Stimulated activated CD4-positive, alpha-beta T cell treated with anti-CD3 and anti-CD28 coated beads, TNF-alpha, amount 100 ng/mL, for 4 hours (primary cell): ENCODE measurements around the gene PRR5.
A peak's percentile ranks its signal among the peaks of the same experiment; 100 is the strongest.
"Not testable (repeated sequence)": the region's sequence is repeated elsewhere in the genome, so short reads cannot be mapped to it uniquely, and the experiment has no call there.

Experiments
- DNase-seq, 3 experiments: peaks; one replicate each; pipeline ENCODE4 v3.0.0-alpha.2; 2020; ENCODE audit warnings: low read depth in 3 of 3

Gene PRR5

DNA sequence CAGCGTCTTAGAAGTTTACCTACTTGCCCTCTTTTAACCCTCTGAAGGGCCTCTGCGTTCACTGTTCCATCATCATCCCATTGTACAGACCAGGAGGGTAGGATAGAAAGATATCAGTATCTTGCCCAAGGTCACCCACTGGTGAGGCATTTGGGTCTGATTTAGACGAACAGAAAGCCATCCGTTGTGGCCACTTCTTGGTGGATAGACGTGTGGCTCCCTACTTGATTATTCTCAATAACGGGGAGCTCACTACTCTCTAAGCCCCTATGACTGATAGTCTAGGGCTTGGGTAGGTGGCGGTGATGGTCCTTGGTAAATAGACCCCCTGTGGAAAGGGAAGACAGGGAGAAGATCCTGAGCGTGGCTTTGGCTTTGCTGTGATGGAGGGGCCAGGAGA lies 28.6 kb upstream of the PRR5 start:
- DNase-seq = no peak

DNA sequence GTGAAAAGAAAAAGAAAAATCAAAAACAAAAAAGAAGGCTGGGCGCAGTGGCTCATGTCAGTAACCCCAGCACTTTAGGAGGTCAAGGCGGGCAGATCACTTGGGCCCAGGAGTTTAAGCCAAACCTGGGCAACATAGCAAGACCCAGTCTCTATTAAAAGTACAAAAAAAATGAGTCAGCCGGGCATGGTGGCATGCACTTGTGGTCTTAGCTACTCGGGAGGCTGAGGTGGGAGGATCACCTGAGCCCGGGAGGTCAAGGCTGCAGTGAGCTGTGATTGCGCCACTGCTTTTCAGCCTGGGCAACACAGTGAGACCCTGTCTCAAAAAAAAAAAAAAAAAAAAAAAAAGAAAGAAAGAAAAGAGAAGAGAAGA lies 26.0 kb upstream of the PRR5 start:
- not testable (repeated sequence) for DNase-seq

DNA sequence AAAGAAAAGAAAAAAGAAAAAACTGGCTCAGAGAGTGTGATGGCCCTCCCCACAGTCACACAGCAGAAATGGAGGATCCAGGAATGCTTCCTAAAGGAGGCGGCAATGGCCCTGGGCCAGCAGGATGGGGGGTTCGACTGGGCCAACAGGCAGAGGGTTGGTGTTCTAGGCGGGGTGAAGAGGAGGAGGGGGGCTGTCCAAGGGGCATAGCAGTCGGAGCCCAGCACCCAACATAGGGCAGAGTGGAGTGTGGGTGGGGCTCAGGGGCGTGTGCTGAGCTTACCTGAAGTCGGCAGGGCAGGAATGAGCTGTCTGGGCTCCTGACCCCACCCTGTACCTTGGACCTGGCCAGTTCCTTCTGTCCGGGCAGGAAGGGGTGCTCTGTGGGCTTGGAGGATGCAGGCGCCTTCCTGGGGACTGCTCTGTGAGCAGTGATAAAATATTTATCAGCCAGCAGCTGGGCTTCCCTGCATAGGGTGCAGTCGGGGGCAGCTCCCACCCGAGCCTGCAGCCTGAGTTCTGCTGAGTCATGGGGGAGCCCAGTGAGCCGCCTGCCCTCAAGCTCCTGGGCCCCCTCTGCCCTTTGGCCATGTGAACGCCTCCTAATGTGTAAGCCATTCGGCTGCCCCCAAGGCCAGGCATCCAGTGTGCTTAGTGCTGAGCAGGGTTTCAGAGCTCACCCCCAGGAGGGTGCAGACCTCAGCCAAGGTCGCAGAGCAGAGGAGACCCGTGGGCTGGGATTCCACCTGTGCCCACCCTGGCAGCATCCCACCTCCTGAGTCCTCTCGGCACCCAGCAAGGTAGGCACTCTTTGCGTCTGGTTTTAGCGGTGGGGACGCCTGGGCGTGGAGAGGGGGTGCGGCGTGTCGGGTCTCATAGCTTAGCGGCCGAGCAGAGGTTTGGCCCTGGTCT lies 25.3 kb upstream of the PRR5 start:
- no peak for DNase-seq

DNA sequence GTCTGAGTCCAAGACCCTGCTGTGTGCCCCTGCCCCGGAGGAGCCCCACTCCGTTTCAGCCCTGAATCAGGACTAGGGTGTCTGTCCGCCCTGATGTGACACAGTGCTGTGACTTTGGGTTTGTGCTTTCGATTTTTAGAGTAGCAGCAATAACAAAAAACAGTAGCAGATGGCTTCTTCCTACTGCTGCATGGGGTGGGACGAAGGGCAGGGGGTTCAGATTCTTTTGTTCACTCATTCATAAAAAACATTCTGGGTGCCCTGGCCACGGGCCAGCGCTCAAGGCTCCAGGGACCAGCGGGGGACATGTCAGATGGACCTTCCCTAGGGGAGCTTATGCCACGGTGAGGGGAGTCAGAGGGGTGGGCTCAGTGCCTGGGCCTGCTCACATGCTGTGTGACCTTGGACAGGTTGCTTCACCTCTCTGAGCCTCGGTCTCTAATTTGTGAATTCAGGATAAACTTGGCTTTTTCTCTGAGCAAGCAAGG lies 24.6 kb upstream of the PRR5 start:
- no peak for DNase-seq

DNA sequence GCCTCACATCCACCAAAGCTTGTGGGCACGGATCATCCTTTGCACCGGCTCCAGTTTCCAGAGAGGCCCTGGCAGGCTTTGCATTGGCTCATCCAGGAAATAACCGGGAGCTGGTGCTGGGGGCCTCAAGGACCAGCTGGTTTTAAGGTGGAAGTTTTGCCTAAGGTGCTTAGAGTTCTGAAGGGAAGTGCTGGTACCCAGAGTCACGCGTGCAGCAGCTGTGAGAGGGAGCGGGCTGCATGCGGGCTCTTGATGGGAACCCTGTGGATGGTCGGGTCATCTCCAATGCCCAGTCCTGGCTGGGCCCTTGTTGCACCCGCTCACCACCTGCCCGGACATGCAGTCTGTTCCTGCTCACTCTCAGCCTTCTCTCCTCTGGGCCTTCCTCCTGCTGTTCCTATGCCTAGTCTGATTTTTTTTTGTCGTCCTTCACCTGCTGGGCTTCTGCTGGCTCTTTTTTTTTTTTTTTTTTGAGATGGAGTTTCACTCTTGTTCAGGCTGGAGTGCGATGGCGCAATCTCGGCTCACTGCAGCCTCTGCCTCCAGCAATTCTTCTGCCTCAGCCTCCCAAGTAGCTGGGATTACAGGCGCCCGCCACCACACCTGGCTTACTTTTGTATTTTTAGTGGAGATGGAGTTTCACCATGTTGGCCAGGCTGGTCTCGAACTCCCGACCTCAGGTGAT lies 24.0 kb upstream of the PRR5 start:
- no peak for DNase-seq

DNA sequence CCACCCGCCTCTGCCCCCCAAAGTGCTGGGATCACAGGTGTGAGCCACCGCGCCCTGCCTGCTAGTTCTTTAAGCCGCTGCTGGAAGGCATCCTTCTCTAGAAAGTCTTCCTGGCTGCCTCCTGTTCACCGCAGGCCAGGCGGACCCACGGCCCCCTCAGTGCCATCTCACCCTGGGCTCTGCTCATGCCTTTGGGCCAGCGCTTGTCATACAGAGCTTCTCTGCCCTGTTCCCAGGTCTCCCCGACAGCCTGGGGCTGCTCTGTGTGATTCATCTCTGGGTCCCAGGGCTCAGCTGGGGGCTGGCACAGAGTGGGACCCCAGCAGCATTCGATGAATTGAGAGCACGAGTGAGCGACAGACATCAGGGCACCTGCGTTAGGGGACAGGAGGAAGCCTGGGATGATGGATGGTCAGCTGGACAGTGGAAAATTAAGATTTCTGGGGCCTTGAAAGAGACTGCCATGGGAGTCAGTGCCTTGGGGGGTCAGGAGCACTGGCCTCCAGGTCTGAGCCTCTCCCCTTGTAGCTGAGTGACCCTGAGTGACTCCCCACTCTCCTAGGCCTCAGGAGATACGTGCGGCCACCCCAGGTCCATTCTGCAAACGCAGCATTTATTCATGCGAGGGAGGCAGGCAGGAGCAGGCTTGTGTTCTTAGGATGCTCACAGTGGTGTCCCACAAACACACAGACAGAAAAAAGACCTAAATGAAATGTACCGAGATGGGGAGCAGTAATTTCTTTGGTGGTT lies 23.3 kb upstream of the PRR5 start:
- DNase-seq = no peak

DNA sequence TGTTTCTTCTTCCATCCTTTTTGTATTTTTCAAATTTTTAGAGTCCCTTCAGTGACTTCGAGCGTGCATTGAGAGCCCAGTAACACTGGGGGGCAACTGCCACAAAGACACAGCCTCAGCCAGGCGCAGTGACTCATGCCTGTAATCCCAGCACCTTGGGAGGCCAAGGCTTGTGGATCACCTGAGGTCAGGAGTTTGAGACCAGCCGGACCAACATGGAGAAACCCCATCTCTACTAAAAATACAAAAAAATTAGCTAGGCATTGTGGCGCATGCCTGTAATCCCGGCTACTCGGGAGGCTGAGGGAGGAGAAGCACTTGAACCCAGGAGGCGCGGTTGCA lies 22.7 kb upstream of the PRR5 start:
- DNase-seq = not testable (repeated sequence)

DNA sequence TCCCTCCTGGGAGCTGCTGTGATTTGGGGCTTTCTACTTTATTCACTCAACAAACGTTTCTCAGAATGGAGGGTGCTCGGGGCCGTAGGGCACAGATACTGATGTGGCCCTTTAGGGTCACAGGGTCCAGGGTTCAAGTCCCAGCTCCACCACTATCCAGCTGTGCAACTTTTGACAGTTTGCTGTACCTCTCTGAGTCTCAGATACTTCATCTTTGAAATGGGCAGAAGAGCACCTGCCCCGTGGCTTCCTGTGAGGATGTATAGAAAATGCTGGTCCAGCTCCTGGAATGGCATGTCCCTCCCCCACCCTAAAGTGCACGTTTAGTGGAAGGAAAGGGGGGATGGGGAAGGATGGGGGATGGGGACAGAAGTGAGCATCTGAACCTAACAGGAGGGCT lies 21.9 kb upstream of the PRR5 start:
- DNase-seq = no peak

DNA sequence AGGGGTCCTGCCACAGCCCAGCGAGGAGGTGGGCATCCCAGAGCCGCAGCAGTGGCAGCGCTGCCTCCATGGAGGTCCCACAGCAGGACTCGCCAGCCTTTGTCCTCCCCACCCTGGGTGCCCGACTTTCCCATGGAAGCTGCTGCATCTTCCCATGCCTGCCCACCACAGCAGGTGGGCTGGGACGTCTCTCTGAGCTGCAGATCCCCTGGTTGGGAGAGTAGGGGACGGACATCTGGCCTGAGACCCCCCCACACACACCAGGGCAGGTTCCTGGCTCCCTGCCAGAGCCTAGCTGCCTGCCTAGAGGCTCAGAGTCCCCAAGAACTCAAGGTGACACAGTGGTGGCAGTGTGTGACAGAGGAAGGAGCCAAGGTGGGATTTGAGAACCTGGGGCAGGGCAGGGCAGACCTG lies 21.5 kb upstream of the PRR5 start:
- DNase-seq = no peak

DNA sequence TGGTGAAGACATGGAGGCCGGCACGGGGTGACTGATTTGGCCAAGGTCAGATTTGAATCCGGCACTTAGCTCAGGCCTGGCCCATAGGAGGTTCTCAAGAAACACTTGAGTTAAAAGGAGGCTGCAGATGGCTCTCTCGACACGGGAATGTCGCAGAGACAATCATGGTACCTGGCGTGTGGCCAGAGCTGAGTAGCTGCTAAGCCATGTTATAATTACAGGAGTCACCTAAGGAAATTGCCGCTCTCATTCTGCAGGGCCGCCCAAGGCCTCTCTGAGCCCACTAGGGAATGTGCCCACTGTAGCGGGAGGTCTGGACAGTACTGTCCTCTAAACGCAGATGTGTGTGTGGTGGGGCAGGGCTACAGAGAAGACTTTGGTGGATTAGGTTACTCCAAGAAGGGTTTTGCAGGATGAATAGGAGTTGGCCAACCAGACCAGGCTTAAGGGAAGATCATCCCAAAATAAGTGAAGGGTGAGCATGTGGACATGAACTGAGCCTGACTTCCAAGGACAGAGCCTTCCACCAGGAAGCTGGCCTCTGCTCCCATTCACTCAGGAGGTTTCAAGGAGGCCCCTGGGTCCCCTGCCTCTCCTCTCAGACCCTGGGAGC lies 19.3 kb upstream of the PRR5 start:
- no peak for DNase-seq

DNA sequence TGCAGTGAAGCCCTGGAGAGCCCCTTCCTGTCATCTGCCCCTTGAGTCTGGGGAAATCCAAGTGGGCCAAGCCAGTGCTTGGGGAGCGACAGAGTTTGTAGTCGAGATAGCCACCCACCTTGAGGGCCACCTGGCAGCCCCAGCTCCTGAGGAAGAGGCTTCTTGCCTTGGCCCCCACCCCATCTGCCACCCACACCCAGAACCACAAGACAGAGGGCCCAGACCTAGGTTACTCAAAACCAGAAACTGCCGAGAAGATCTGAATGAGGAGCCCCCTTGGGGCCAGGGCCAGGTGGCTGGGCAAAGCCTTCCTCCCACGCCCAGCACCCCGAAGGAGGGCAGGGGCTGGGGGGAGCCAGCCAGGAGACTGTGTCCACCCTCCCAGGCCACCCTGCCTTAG lies 18.8 kb upstream of the PRR5 start:
- DNase-seq = no peak

DNA sequence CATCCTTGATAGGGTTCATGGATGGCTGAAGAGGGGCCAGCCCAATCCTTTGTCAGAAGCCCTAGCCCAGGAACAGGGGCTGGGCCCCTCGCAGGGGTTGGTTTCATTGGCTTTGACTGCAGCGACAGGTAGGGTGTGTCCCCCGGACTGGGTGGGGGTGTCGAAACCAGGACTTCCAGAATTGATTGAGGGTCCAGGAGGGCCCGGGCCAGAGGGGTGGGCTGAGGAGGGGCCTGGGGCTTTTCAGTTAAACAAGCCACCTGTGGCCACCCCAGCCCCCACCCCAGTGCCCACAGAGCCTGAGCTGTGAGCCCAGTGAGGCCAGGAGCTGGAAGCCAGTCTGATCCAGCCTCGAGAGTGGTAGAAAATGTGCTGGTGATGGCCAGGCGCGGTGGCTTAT lies 18.1 kb upstream of the PRR5 start:
- no peak for DNase-seq

DNA sequence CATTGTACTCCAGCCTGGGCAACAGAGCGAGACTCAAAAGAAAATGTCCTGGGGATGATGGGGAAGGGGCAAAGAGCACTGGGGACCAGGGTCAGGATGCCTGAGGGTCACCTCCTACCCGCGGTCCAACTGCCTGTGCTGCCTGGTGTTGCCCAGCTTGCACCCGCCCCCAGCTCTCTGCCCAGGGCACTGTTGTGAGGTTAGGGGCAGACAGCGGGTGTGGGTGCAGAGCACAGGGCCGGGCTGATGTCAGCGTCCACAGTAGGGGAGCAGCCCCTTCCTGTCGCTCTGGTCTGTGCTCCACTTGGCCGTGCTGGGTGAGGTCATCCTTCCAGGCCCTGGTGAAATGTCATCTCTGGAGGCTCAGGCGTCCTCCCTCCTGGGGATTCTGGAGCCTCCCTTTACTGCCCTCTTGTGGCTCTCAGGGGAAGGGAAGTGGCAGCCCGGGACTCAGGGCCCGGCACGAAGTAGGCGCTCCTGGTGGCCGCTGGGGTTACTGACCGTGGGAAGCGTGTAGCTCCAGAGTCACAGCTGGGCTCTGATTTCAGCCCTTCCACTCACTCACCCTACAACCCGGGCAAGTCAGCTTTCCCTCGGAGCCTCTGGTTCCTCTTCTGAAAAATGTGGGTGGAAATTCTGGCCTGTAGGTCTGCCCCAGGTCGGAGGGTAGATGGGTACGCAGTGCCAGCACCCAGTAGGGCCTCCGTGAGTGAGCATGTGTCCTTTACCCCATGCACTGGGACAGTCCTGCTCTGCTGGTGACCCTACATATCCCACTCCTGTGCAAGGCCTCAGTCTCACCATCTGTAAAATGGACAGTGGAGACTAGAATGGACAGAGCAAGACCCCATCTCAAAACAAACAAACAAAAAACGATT lies 17.3 kb upstream of the PRR5 start:
- peak; percentile 50 to 68 (median 58) for DNase-seq

DNA sequence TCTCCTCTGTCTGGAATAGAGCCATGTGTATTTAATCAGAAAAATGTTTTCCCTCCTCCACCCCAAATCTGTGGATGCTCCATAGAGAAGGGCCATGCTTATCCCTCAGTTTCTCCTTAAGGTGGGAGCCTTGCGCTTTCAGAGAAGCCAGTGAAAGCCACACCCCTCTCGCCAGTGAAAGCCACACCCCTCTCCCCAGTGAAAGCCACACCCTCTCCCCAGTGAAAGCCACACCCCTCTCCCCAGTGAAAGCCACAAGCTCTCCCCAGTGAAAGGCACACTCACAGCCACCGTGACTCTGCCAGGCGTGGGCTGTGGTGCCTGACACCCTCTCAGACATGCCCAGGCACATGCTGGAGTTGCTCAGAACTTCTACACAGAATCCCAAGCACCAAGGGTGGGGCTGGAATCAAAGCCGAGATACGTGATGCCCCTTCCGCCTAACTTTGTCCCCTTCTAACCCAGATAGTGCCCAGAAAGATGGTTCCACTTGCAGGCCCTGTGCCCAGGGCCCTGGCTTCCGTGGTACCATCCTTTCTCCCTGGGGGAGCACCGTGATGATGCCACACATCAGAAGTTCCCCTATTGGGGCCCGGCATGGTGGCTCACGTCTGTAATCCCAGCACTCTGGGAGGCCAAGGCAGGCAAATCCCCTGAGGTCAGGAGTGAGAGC lies 16.5 kb upstream of the PRR5 start:
- peak; percentile 54 to 80 (median 80) for DNase-seq

DNA sequence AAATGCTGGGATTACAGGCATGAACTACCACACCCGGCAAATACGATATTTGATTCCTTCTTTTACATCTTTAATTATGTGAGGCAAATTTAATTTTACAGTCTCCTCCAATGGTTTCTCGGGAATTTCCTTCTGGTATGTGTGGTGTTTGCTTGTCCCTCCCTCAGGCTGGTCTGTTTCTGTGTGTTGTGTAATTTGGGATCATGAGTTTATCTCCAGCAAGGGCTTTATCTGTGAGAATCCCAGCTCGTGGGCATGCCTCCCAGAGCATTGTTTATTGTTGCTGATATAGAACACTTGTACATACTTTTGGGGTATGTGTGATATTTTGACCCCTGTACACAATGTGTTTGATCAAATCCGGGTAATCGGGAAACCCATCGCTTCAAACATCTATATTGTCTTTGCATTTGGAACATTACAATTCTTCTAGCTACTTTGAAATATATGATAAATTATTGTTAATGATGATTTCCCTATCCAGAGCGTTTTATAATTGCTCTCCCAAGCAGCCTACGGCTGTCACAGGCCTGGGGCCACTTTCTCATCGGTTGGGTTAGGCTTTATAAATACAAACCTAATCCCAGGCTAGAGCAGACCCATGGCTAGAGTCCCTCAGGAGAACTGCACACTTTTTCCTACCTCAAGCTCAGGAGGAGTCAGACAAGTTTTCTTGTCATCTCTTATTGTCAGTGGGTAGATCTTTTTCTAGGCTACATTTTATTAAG lies 15.0 kb upstream of the PRR5 start:
- no peak for DNase-seq

DNA sequence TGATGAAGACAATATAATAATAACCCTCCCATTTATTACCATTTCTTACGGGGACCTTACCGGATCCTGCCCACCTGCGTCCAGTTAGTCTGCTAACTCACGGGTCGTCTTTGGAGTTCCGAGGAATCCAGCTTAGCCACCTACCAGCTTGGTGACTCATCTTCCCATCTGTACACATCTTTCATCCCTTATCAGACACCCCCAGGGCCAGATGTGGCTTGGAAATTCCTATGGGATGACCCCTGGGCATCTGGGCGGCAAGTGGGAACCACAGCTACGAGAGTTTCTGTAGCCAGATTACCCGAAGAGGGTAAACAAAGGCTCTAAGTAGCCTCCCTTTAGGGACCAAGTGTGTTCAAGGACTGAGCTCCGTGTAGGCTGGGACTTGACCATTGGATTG lies 12.8 kb upstream of the PRR5 start:
- no peak for DNase-seq

DNA sequence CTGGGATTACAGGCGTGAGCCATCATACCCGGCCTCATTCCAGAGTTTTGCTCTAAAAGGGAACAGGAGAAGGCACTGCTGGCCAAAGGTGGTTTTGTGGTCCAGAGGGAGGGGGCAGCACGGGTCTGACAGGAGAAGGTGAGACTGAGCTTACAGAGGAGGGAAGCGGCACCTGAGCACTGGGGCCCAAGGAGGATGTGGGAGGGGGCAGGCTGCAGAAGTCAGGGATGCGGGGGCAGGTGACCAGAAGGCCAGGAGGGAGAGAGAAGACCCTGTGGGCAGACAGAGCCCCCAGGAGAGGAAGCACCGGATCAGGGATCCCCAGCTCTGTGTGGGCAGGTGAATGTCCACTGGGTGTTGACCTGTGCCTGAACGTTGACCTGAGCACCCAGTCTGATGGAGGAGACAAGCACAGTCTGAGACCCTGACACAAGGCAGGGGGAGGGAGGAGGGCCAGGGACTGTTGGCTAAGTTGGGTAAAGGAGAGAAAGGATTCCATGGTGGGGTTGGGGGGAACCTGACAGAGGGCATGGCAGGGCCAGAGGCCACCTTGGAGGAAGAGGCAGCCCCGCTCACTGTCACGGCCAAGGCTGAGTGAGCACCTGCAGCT lies 12.0 kb upstream of the PRR5 start:
- DNase-seq = no peak

DNA sequence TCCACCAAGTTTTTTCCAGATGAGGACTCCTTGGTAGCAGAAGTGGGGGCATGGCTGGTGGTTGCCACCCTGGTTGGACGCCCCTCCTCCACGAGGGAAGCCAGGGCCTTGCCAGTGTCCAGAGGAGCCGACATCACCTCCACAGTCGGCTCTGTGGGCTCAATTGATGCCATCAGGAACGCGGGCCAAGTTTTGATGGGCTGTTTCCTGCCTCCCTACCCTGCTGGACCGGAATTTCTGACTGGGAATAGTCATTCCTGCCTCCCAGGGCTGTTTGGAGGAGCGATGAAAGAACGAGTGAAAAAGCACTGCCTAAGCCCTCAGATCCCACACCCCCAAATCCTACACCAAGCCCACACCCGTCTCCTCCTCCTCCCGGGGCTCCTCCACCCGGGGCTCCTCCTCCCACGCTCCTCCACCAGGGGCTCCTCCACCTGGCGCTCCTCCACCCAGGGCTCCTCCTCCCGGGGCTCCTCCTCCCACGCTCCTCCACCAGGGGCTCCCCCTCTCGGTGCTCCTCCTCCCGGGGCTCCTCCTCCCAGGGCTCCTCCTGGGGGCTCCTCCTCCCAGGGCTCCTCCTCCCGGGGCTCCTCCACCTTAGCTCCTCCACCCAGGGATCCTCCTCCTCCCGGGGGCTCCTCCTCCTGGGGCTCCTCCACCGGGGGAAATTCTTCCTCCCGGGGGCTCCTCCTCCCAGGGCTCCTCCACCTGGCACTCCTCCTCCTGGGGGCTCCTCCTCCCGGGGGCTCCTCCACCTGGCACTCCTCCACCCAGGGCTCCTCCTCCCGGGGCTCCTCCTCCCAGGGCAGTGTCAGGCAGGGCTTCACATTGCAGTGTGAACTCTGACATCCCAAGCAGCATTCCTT lies 10.0 kb upstream of the PRR5 start:
- no peak for DNase-seq

DNA sequence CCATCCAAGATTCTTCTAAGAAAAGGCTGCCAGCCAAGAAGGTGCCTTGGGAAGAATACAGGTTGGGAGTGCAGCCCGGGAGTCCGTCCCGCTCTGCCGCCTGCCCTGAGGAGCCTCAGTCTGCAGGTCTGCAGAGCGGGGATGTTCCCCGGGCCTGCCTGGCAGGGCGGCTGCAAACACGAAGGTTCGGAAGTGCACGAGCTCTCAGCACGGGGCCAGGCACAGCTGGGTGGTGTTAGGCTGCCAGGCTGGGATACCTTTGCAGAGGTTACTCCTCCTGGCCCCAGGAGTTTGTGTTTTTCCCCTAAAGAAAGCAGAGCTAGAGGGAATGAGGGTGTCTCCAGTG lies 9.4 kb upstream of the PRR5 start:
- no peak for DNase-seq
